ENCODE data around the gene REPS1. TPM values are rescaled to one million over a fixed set of nuclear protein-coding genes. Genes with fewer than 3 reads are reported as not detected.

Gene REPS1
- total RNA-seq, 1 experiment from 2014 or later: 74.4 TPM

- TF ChIP-seq, protein P1, sequence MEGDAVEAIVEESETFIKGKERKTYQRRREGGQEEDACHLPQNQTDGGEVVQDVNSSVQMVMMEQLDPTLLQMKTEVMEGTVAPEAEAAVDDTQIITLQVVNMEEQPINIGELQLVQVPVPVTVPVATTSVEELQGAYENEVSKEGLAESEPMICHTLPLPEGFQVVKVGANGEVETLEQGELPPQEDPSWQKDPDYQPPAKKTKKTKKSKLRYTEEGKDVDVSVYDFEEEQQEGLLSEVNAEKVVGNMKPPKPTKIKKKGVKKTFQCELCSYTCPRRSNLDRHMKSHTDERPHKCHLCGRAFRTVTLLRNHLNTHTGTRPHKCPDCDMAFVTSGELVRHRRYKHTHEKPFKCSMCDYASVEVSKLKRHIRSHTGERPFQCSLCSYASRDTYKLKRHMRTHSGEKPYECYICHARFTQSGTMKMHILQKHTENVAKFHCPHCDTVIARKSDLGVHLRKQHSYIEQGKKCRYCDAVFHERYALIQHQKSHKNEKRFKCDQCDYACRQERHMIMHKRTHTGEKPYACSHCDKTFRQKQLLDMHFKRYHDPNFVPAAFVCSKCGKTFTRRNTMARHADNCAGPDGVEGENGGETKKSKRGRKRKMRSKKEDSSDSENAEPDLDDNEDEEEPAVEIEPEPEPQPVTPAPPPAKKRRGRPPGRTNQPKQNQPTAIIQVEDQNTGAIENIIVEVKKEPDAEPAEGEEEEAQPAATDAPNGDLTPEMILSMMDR (conservative IDR thresholded peaks at IDR 0.05): no peak
- Histone ChIP-seq H2BK120ac (ENCODE audit: low read depth, low read length, poor library complexity, severe bottlenecking) (no peak overlapping the region), H3K27me3 (ENCODE audit: insufficient read depth, low read length) (no peaks in the 10 kb centered on the region), H2BK12ac (ENCODE audit: insufficient read length, low read depth, low read length) (no peak overlapping the region), H3K79me1 (ENCODE audit: insufficient read depth, low read depth, low read length, poor library complexity, severe bottlenecking) (peaks cover 2% of the 10 kb centered on the region), H2BK20ac (ENCODE audit: low read depth, low read length, poor library complexity, severe bottlenecking) (no peak overlapping the region), H3K79me2 (ENCODE audit: insufficient read depth, low read length) (peaks cover 9% of the 10 kb centered on the region; the same call in 1 of the 2 replicates), H4K8ac (replicated peaks; ENCODE audit: insufficient read length, low read depth, low read length) (no peak overlapping the region), H4K20me1 (ENCODE audit: control insufficient read depth, insufficient read depth, insufficient read length) (no peaks in the 10 kb centered on the region), H4K91ac (ENCODE audit: insufficient read length, low read depth, low read length) (no peak overlapping the region), H3K4ac (ENCODE audit: low read depth, low read length) (no peak overlapping the region), H2BK15ac (ENCODE audit: low read depth, low read length) (no peak overlapping the region), H3K9ac (ENCODE audit: extremely low read depth, insufficient read length, low read length) (no peak overlapping the region), H3K18ac (ENCODE audit: insufficient read length, low read depth, low read length) (no peak overlapping the region), H2AFZ (ENCODE audit: low read length) (no peak overlapping the region), H2BK5ac (ENCODE audit: insufficient read length, low read length) (no peak overlapping the region), H3K27ac (ENCODE audit: insufficient read length, low read depth, low read length) (no peak overlapping the region), H4K5ac (ENCODE audit: insufficient read length, low read depth, low read length) (no peak overlapping the region), H3K23me2 (ENCODE audit: insufficient read length, low read depth, low read length, poor library complexity, severe bottlenecking) (no peaks in the 10 kb centered on the region), H3K4me2 (ENCODE audit: insufficient read depth, insufficient read length, low read length) (no peak overlapping the region), H3T11ph (ENCODE audit: low read length) (no peak overlapping the region), H3K9me3 (ENCODE audit: control insufficient read depth, low read depth, low read length) (no peaks in the 10 kb centered on the region), H3K56ac (ENCODE audit: insufficient read length, low read depth, low read length) (no peak overlapping the region), H2AK5ac (ENCODE audit: insufficient read length, low read length) (no peak overlapping the region), H3K14ac (ENCODE audit: insufficient read depth, low read length) (no peak overlapping the region), H3K23ac (ENCODE audit: insufficient read length, low read depth, low read length) (no peak overlapping the region), H3K4me1 (ENCODE audit: insufficient read depth, low read length) (no peaks in the 10 kb centered on the region; the same call in 1 of the 2 replicates)
- Mint-ChIP-seq H3K27ac (no peak overlapping the region), H3K27me3 (ENCODE audit: low read depth) (no peaks in the 10 kb centered on the region), H3K4me1 (peaks cover 28 to 34% of the 10 kb centered on the region in 2 experiments), H3K36me3 (ENCODE audit: insufficient read depth in 1 of 3, low read depth in 3 of 3) (peaks cover 0 to 10% (median 0%) of the 10 kb centered on the region in 3 experiments; a peak in 1 of 7 replicates), H3K4me3 (no peak overlapping the region), H3K9me3 (no peaks in the 10 kb centered on the region)
- DNase-seq: no peak
Observed at GRCh38 chr6:138955262-138955661, 32.8 kb downstream of the REPS1 start.
